HG03280 (cell line): ENCODE data around the gene RNF115.
"Not testable (repeated sequence)": the region's sequence is repeated elsewhere in the genome, so short reads cannot be mapped to it uniquely, and the experiment has no call there.

ENCODE experiments used
- ATAC-seq: cut with Tn5 transposase; IDR thresholded peaks from one replicate; pipeline ENCODE4 v1.9.1; 2021; ENCODE audit warnings: mild to moderate bottlenecking, moderate library complexity; ENCODE audit not compliant: unreplicated experiment

Gene RNF115

GRCh38 chr1:145782272-145783099 lies 41.4 kb downstream of the RNF115 start:
- ATAC-seq, result no peak

GRCh38 chr1:145778146-145778540 lies 45.8 kb downstream of the RNF115 start:
- ATAC-seq, result no peak

- no peak for ATAC-seq
Observed at GRCh38 chr1:145777357-145778145, 46.3 kb downstream of the RNF115 start.

GRCh38 chr1:145773423-145773822 lies 50.5 kb downstream of the RNF115 start:
- no peak for ATAC-seq

GRCh38 chr1:145771056-145771455 lies 52.8 kb downstream of the RNF115 start:
- ATAC-seq, result no peak

GRCh38 chr1:145768004-145768403 lies 55.9 kb downstream of the RNF115 start:
- ATAC-seq, result not testable (repeated sequence)

- ATAC-seq, result not testable (repeated sequence)
Observed at GRCh38 chr1:145766926-145767325, 57.0 kb downstream of the RNF115 start.

- ATAC-seq, result not testable (repeated sequence)
Observed at GRCh38 chr1:145765585-145766360, 58.1 kb downstream of the RNF115 start.

GRCh38 chr1:145765127-145765526 lies 58.8 kb downstream of the RNF115 start:
- not testable (repeated sequence) for ATAC-seq

GRCh38 chr1:145764231-145764940 lies 59.5 kb downstream of the RNF115 start:
- not testable (repeated sequence) for ATAC-seq

GRCh38 chr1:145762001-145762400 lies 61.9 kb downstream of the RNF115 start:
- not testable (repeated sequence) for ATAC-seq

- ATAC-seq, result not testable (repeated sequence)
Observed at GRCh38 chr1:145761498-145761897, 62.4 kb downstream of the RNF115 start.

- not testable (repeated sequence) for ATAC-seq
Observed at GRCh38 chr1:145760395-145760949, 63.4 kb downstream of the RNF115 start.

- ATAC-seq, result no peak
Observed at GRCh38 chr1:145759721-145760120, 64.2 kb downstream of the RNF115 start.

GRCh38 chr1:145758575-145758974 lies 65.3 kb downstream of the RNF115 start:
- no peak for ATAC-seq

GRCh38 chr1:145758116-145758515 lies 65.8 kb downstream of the RNF115 start:
- no peak for ATAC-seq

- ATAC-seq, result no peak
Observed at GRCh38 chr1:145757420-145757819, 66.5 kb downstream of the RNF115 start.

- ATAC-seq, result no peak
Observed at GRCh38 chr1:145751491-145752037, 72.3 kb downstream of the RNF115 start.

- ATAC-seq, result no peak
Observed at GRCh38 chr1:145750426-145750825, 73.5 kb downstream of the RNF115 start.
